Neuronal stem cell (in vitro differentiated cells): ENCODE measurements around the gene MIF4GD. TPM values are rescaled to one million over a fixed set of nuclear protein-coding genes. Genes with fewer than 3 reads are reported as not detected.

Experiments
- DNase-seq: peaks from one replicate; pipeline ENCODE4 v3.0.0-alpha.2; 2013; ENCODE audit warnings: low spot score
- H2AFZ ChIP-seq: one replicate; pipeline ENCODE4 v1.6.1; 2013; ENCODE audit warnings: mild to moderate bottlenecking, low read length, inconsistent platforms
- H2AK5ac ChIP-seq: 2 replicates; pipeline ENCODE4 v1.6.1; 2013; ENCODE audit warnings: low read depth, mild to moderate bottlenecking, inconsistent platforms, low read length, moderate library complexity, mixed read lengths
- H2BK120ac ChIP-seq: 2 replicates; pipeline ENCODE4 v1.6.1; 2013; ENCODE audit warnings: low read depth, mild to moderate bottlenecking, inconsistent platforms, low read length, moderate library complexity, mixed read lengths
- H2BK12ac ChIP-seq: one replicate; pipeline ENCODE4 v1.6.1; 2013; ENCODE audit warnings: low read length, inconsistent platforms
- H2BK15ac ChIP-seq: 2 replicates; pipeline ENCODE4 v1.6.1; 2013; ENCODE audit warnings: mild to moderate bottlenecking, low read length, inconsistent platforms, mixed read lengths
- H2BK5ac ChIP-seq: one replicate; pipeline ENCODE4 v1.6.1; 2013; ENCODE audit warnings: inconsistent platforms, mild to moderate bottlenecking, low read length, moderate library complexity
- H3K14ac ChIP-seq: one replicate; pipeline ENCODE4 v1.6.1; 2013; ENCODE audit warnings: low read length, inconsistent platforms
- H3K18ac ChIP-seq: 2 replicates; pipeline ENCODE4 v1.6.1; 2013; ENCODE audit warnings: low read length, inconsistent platforms
- H3K23ac ChIP-seq: 2 replicates; pipeline ENCODE4 v1.6.1; 2013; ENCODE audit warnings: low read depth, mild to moderate bottlenecking, mixed read lengths, low read length, inconsistent platforms; ENCODE audit not compliant: poor library complexity
- H3K27ac ChIP-seq: replicated peaks from 3 replicates; pipeline ENCODE4 v1.5.1; 2013; ENCODE audit warnings: low read length, inconsistent platforms
- H3K27me3 ChIP-seq, 3 experiments: 2 replicates each; pipeline ENCODE4 v1.6.1; 2013; ENCODE audit warnings: low read length in 3 of 3, mild to moderate bottlenecking in 2 of 3, inconsistent platforms in 1 of 3, low read depth in 1 of 3, mixed read lengths in 1 of 3, moderate library complexity in 1 of 3; ENCODE audit not compliant: control insufficient read depth in 3 of 3, insufficient read depth in 3 of 3
- H3K36me3 ChIP-seq, 2 donors: replicated peaks in 1 of 2; 2 replicates each; pipeline ENCODE4 v1.6.1; 2013; ENCODE audit warnings: low read length in 2 of 2; ENCODE audit not compliant: control insufficient read depth in 2 of 2, insufficient read depth in 2 of 2
- H3K4ac ChIP-seq: 2 replicates; pipeline ENCODE4 v1.6.1; 2013; ENCODE audit warnings: inconsistent platforms, mild to moderate bottlenecking, low read length, moderate library complexity
- H3K4me1 ChIP-seq, 2 donors: 1 replicate in 1 of 2; 2 replicates in 1 of 2; pipeline ENCODE4 v1.6.1; 2013; ENCODE audit warnings: low read length in 2 of 2, low read depth in 1 of 2; ENCODE audit not compliant: control insufficient read depth in 2 of 2, insufficient read depth in 1 of 2
- H3K4me2 ChIP-seq: one replicate; pipeline ENCODE4 v1.6.1; 2013; ENCODE audit warnings: mild to moderate bottlenecking, low read length, inconsistent platforms; ENCODE audit not compliant: insufficient read depth, poor library complexity, severe bottlenecking
- H3K4me3 ChIP-seq, 2 donors: 2 replicates each; pipeline ENCODE4 v1.5.1; 2013; ENCODE audit warnings: low read length in 2 of 2, mild to moderate bottlenecking in 2 of 2, inconsistent platforms in 1 of 2, moderate library complexity in 1 of 2
- H3K79me1 ChIP-seq: one replicate; pipeline ENCODE4 v1.6.1; 2013; ENCODE audit warnings: low read depth, mild to moderate bottlenecking, inconsistent platforms, low read length, moderate library complexity
- H3K9ac ChIP-seq: one replicate; pipeline ENCODE4 v1.6.1; 2013; ENCODE audit warnings: mild to moderate bottlenecking, low read depth, low read length, inconsistent platforms; ENCODE audit not compliant: poor library complexity
- H3K9me3 ChIP-seq, 2 donors: replicated peaks in 1 of 2; 2 replicates each; pipeline versions ENCODE3 to v1.6.1; 2013; ENCODE audit warnings: low read length in 2 of 2, mild to moderate bottlenecking in 2 of 2, inconsistent platforms in 1 of 2, low read depth in 1 of 2, mixed read lengths in 1 of 2, moderate library complexity in 1 of 2; ENCODE audit not compliant: control insufficient read depth in 2 of 2, insufficient read depth in 1 of 2
- H4K8ac ChIP-seq: one replicate; pipeline ENCODE4 v1.6.1; 2013; ENCODE audit warnings: low read depth, mild to moderate bottlenecking, inconsistent platforms, low read length, moderate library complexity
- H4K91ac ChIP-seq: one replicate; pipeline ENCODE4 v1.6.1; 2013; ENCODE audit warnings: low read length, low read depth, mild to moderate bottlenecking, inconsistent platforms; ENCODE audit not compliant: poor library complexity
- WGBS, 2 donors: extraction: QIAGEN DNeasy Blood & Tissue Kit; methylation state at CpG; one replicate each; pipeline ENCODE4 v1.1.7; 2013; ENCODE audit warnings: missing lambda C conversion rate in 2 of 2, mixed read lengths in 1 of 2; ENCODE audit not compliant: insufficient read length in 2 of 2, insufficient replicate concordance in 1 of 2; ENCODE audit errors: extremely low coverage in 2 of 2; 5-methylcytosine and 5-hydroxymethylcytosine counted together
- polyA plus RNA-seq, 2 experiments: library from polyadenylated mRNA; stranded (reverse); fragments of 200-250 nt; gene quantifications; one replicate each; pipeline ENCODE4 v1.2.3, GENCODE V29; 2013

Gene MIF4GD, protein sequence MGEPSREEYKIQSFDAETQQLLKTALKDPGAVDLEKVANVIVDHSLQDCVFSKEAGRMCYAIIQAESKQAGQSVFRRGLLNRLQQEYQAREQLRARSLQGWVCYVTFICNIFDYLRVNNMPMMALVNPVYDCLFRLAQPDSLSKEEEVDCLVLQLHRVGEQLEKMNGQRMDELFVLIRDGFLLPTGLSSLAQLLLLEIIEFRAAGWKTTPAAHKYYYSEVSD
- polyA plus RNA-seq (2013, experiment 1 of 2), result 31.0 TPM
- polyA plus RNA-seq (2013, experiment 2 of 2), result 31.4 TPM

DNA sequence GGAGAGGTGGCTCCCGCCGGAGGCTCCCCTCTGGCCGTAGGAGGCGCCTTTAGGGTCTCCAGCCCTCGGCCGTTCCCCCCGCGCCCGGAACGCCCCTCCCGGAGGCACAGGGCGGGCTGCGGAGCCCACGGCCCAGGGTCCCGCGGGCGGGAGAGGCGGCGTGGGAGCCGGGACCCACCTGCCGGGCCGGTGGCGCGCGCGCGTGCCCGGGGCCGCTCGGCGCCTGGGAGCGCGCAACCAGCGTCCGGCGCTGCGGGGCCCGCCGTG is at the start of gene MIF4GD:
TSS of gene MIF4GD (minus strand) at position 266 of the 267 bp plus-strand sequence. CDS start 1,036 bp downstream, outside the sequence.
- Histone ChIP-seq H2BK15ac (peak within 1 kb of the TSS; percentile 94), H4K91ac (peak within 1 kb of the TSS; percentile 56), H2AK5ac (peak within 1 kb of the TSS; percentile 90), H3K4me1 (peaks cover 3 to 4% of the 10 kb centered on the region in 2 donors), H3K27me3 (no peaks in the 10 kb centered on the region), H4K8ac (peak within 1 kb of the TSS; percentile 55), H2BK12ac (peak within 1 kb of the TSS; percentile 93), H3K14ac (peak within 1 kb of the TSS; percentile 83), H3K79me1 (peaks cover 4% of the 10 kb centered on the region), H3K23ac (peak within 1 kb of the TSS; percentile 97), H3K36me3 (peaks cover 20 to 41% of the 10 kb centered on the region in 2 donors), H3K4me2 (peak within 1 kb of the TSS; percentile 97), H3K4ac (peak within 1 kb of the TSS; percentile 76), H3K27ac (peak within 1 kb of the TSS; percentile 33), H3K4me3 (peak within 1 kb of the TSS; percentile 95), H2AFZ (peak within 1 kb of the TSS; percentile 99), H3K18ac (peak within 1 kb of the TSS; percentile 99), H2BK120ac (no peak within 1 kb of the TSS), H3K9me3 (no peaks in the 10 kb centered on the region), H2BK5ac (peak within 1 kb of the TSS; percentile 41), H3K9ac (peak within 1 kb of the TSS; percentile 94)
- WGBS, 2 donors, result no CpG with 5 or more reads among the region's 39 CpGs
- DNase-seq, result no peak

DNA sequence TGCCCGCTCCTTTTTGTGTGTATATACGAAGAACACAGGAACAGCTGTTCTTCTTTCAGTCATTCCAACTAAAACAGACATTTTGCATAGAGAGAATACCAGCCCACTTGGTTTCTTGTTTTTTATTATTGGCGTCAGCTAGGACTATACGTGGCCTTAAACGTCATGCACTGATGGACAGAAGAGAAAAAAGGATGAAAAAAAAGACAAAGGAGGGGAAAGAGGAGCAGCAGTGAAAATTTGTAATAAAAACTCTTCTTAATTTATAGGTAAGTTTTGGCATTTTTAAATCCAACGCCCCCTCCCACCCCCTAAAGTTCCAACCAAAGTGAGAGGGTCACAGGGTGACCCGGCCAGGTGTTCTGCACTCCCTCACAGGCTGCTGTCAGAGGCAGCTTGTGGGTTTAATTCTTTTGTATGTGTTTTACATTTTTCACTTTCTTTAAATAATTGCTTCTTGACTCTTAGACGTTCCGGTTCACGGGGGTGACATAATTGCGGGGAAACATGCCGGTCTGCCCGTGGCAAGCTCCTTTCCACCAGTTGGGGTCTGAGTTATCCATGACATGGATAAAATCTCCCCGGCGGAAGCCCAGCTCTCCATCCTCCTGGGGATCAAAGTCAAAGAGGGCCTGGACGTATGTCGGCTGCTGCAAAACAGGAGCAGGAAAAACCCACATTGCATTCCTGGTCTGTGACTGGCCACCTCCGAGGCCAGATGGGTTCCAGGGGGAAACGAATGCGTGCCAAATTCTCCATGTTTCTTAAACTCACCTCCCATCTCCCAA is 49.1 kb upstream of the MIF4GD start:
- Histone ChIP-seq H2BK12ac (no peak overlapping the region), H2BK5ac (no peak overlapping the region), H3K23ac (no peak overlapping the region), H3K79me1 (no peaks in the 10 kb centered on the region), H4K8ac (no peak overlapping the region), H3K27ac (no peak overlapping the region), H2AFZ (no peak overlapping the region), H2BK120ac (no peak overlapping the region), H3K4me2 (no peak overlapping the region), H3K9ac (no peak overlapping the region), H3K4me1 (no peaks in the 10 kb centered on the region), H2BK15ac (no peak overlapping the region), H3K18ac (no peak overlapping the region), H3K14ac (no peak overlapping the region), H4K91ac (no peak overlapping the region), H3K27me3 (no peaks in the 10 kb centered on the region), H3K4me3 (no peak overlapping the region), H3K36me3 (peaks cover 16 to 53% of the 10 kb centered on the region in 2 donors), H3K9me3 (no peaks in the 10 kb centered on the region), H3K4ac (no peak overlapping the region), H2AK5ac (no peak overlapping the region)
- no CpG with 5 or more reads among the region's 20 CpGs for WGBS, 2 donors
- DNase-seq, result no peak

DNA sequence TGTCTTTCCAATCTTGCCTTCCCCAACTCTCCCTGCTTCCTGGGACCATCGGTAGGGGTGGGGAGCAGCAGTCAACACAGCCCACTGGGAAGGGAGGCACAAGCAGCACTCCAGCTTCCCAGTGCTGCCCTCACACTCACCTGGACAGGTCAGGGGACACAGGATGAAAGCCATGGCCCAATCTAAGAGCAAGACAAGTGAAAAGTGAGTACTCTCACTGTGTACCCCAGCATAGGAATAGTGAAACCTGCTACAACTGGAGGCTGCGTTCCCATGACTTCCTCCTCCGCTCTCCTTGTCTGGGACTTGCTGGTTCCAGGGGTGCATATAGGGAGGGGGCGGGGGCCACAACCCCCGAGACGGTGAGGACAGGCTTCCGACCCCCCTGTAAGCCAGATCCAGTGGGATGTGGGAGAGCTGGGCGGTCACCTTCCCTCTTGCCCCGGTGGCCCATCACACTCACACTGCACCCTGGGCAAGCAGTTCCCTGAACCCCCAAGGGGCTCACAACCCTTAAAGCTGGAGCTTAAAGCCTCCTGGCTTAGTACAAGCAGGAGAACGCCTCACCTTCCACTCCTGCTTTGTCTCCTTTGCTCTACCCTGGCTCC is 47.7 kb upstream of the MIF4GD start:
- Histone ChIP-seq H4K8ac (no peak overlapping the region), H2BK5ac (no peak overlapping the region), H4K91ac (no peak overlapping the region), H3K4me1 (no peaks in the 10 kb centered on the region), H3K36me3 (peaks cover 16 to 50% of the 10 kb centered on the region in 2 donors), H2AK5ac (no peak overlapping the region), H3K9ac (no peak overlapping the region), H3K27me3 (no peaks in the 10 kb centered on the region), H3K4ac (no peak overlapping the region), H3K4me3 (no peak overlapping the region), H2BK15ac (no peak overlapping the region), H3K9me3 (no peaks in the 10 kb centered on the region), H3K14ac (no peak overlapping the region), H3K18ac (no peak overlapping the region), H2BK120ac (no peak overlapping the region), H3K27ac (no peak overlapping the region), H3K4me2 (no peak overlapping the region), H3K23ac (no peak overlapping the region), H3K79me1 (no peaks in the 10 kb centered on the region), H2AFZ (no peak overlapping the region), H2BK12ac (no peak overlapping the region)
- no CpG with 5 or more reads among the region's 10 CpGs for WGBS, 2 donors
- no peak for DNase-seq

DNA sequence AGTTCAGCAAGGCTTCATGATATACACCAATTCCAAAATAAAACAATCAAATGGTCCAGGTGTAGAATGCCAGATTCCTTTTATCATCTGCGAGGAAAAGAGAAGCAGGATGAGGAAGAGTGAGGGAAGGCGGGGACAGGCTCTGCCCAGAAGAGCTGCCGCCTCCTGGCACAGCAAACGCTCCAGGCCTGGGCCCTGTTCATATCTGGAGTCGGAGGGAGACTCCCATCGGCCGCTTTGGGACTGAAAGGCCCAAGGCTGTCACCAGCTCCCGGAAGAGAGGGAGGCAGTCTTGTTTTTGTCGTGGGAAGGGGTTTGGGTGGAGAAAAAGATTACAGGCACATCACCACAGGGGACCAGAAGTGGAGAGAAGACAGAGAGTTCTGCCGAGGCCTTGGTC is 47.2 kb upstream of the MIF4GD start:
- H3K36me3 ChIP-seq, result peaks cover 16 to 50% of the 10 kb centered on the region in 2 donors
- no peak overlapping the region for H3K4me2 ChIP-seq
- WGBS, 2 donors, result no CpG with 5 or more reads among the region's 10 CpGs
- H4K8ac ChIP-seq, result no peak overlapping the region
- H3K9ac ChIP-seq, result no peak overlapping the region
- no peak overlapping the region for H2BK120ac ChIP-seq
- no peaks in the 10 kb centered on the region for H3K79me1 ChIP-seq
- no peak overlapping the region for H3K23ac ChIP-seq
- H2BK12ac ChIP-seq, result no peak overlapping the region
- no peak overlapping the region for H2BK15ac ChIP-seq
- H3K27ac ChIP-seq, result no peak overlapping the region
- H3K18ac ChIP-seq, result no peak overlapping the region
- H3K4me1 ChIP-seq, result no peaks in the 10 kb centered on the region
- H3K14ac ChIP-seq, result no peak overlapping the region
- no peak overlapping the region for H3K4me3 ChIP-seq
- no peak overlapping the region for H2AK5ac ChIP-seq
- H2AFZ ChIP-seq, result no peak overlapping the region
- H3K4ac ChIP-seq, result no peak overlapping the region
- no peak for DNase-seq
- no peak overlapping the region for H4K91ac ChIP-seq
- H2BK5ac ChIP-seq, result no peak overlapping the region
- no peaks in the 10 kb centered on the region for H3K9me3 ChIP-seq
- H3K27me3 ChIP-seq, result no peaks in the 10 kb centered on the region
